GM18505 (cell line): ENCODE results near the gene NFIA.
"Not testable (repeated sequence)": the region's sequence is repeated elsewhere in the genome, so short reads cannot be mapped to it uniquely, and the experiment has no call there.

Experiments
- ATAC-seq: cut with Tn5 transposase; IDR thresholded peaks from one replicate; pipeline ENCODE4 v1.9.1; 2021; ENCODE audit not compliant: unreplicated experiment
- POLR2A ChIP-seq: IDR thresholded peaks from 4 replicates; pipeline ENCODE4 v1.6.1; 2011; ENCODE audit warnings: borderline replicate concordance; ENCODE audit not compliant: insufficient read depth, insufficient read length; ENCODE audit errors: extremely low read depth

The NFIA gene

DNA sequence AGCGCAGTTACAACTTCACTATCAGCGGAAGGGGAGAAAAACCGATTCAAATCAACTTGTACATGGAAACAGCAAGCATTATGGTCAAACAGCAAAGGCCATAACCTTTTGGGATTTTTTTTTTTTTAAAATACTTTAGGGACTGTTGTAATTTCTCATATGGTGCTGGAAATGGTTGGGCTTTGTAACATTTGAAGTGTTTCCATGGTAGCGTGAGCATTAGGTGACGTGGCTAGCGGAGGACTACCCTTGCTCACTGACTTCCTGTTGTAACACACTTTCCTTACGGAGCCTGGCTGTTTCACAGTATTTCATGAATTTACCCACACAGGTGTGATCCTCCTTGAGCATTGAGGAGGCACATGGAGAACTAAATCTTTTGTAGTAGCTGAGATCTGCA is 373.0 kb downstream of the NFIA start:
- ATAC-seq = no peak
- TF ChIP-seq POLR2A = no peak

DNA sequence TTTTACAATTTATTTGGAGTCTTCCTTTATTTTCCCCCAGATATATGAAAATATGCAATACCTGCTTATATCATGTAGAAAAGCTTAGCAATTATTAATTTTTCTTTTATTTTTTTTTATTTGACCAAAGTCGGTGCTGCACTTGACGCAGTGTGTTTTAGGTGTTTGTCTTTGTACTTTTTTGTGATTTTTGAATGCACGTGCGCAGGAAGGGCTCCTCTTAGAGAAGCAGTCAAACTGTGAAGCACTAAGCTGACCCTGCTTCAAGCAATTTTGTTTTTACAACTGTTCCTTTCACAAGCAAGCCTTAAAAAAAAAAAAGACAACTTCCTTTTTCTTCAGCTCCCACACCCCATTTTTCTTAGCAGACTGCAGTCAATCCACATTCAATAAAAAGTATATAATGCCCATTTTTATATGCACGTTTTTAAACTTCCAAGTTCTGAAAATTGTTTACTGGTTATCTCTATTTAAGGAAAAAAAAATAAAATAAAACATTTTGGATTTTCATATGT is 375.2 kb downstream of the NFIA start:
- ATAC-seq = no peak

DNA sequence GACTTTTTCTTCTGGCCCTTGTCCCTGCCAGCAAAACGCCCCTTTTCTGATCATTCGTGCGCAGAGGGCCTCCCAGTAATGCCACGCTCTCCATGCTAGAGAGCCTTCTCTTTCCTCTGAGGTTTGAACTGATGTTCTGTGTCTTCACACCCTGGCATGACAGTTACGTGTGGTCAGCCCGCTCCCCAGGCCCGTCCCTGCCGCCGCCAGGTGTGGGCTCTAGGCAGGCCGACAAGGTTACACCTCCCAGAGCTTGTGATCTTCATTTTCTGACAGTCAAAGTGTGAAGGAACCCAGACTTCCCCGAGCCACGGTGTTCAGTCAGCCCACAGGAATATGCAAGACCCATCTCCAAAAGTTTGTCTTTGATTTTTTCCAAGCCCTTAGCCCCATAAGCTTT is 377.0 kb downstream of the NFIA start:
- ATAC-seq = no peak
- no peak for TF ChIP-seq POLR2A

More for the DNA sequence above, 375.2 kb downstream of the NFIA start:
- TF ChIP-seq POLR2A = no peak

GRCh38 chr1:61460191-61460590 is 377.8 kb downstream of the NFIA start:
- no peak for TF ChIP-seq POLR2A
- no peak for ATAC-seq

DNA sequence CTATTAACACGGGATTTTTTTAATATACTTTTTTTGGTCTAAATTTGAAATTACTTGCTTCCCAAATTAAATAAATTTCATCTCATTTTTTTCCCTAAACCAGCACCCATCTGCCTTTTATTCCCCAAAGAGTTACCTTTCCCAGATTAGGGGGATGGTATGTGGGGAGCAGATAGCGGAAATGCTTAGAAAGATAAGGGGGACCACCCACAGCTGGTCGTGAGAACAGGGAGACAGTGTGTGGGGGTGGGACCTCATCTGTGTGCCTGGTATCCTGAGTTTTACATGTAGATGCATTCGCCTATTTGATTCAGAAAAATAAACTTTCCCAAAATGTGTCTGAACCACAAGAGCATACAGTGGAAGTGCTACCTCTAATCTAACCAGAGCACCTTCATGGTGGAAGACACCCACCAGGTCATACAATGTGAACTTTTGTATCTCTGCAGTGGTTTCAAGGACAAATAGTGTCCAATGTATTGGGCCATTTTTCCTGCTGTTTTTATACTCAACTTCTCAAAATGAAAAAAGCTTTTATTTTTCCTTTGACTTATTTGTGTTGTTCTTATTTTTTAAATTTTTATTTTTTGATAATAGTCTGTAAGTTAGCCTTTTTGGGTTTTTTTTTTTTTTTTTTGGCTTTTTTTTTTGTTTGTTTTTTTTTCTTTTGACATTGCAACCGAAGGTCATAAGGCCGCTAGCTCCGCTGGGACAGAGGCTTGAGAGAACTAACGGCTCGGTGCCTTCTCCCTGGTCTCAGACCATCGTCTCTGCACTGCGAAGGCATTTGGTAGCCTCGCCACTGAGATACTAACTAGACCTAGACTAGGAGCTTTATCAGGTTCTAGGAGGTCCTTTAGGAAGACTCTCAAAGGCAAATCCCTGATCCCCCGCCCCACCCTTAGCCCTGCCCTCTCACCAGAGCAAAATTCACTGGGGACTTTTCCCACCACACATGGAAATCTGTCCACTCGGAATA is 379.3 kb downstream of the NFIA start:
- no peak for TF ChIP-seq POLR2A
- ATAC-seq = no peak

GRCh38 chr1:61462628-61463027 is 380.3 kb downstream of the NFIA start:
- no peak for ATAC-seq

GRCh38 chr1:61463220-61463619 is 380.9 kb downstream of the NFIA start:
- TF ChIP-seq POLR2A = no peak
- no peak for ATAC-seq

More at GRCh38 chr1:61462628-61463027, 380.3 kb downstream of the NFIA start:
- TF ChIP-seq POLR2A = no peak

- not testable (repeated sequence) for ATAC-seq
Measured at GRCh38 chr1:61467836-61468235, 385.5 kb downstream of the NFIA start.

- ATAC-seq = no peak
- no peak for TF ChIP-seq POLR2A
Measured at GRCh38 chr1:61469365-61469764, 387.0 kb downstream of the NFIA start.

- no peak for ATAC-seq
- TF ChIP-seq POLR2A = no peak
Measured at GRCh38 chr1:61472876-61473275, 390.5 kb downstream of the NFIA start.

GRCh38 chr1:61474269-61474817 is 392.0 kb downstream of the NFIA start:
- TF ChIP-seq POLR2A = no peak
- ATAC-seq = no peak

DNA sequence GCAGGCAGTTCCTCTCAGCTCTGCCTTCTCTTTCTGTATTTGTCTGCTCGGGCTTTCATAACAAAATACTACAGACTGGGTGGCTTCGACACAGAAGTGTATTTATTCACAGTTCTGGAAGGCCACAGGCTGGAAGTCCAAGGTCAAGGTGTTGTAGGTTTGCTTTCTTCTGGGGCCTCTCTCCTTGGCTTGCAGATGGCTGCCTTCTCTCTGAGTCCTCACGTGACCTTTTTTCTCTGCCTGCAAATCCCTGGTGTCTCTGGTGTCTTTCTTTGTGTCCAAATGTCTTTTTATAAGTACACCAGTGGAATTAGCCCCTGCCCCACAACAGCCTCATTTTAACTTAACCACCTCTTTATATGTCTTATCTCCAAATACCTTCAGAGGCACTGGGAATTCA is 392.6 kb downstream of the NFIA start:
- ATAC-seq = no peak
- TF ChIP-seq POLR2A = no peak

GRCh38 chr1:61477301-61477700 is 394.9 kb downstream of the NFIA start:
- no peak for TF ChIP-seq POLR2A
- ATAC-seq = no peak
